MM.1S (cell line): ENCODE results near the gene MRPL17.

ENCODE experiments used
- CTCF ChIP-seq: fragments of 300-600 bp; sonication (generic); IDR thresholded peaks from 2 replicates; pipeline ENCODE4 v1.5.1; 2016; ENCODE audit warnings: antibody characterized with exemption, low read length, mixed read lengths
- EZH2 ChIP-seq: fragments of 300-600 bp; sonication (generic); optimal IDR thresholded peaks from 2 replicates; pipeline ENCODE3; 2017; ENCODE audit warnings: low read depth, mild to moderate bottlenecking, antibody characterized with exemption, low read length, mixed read lengths
- EZH2phosphoT487 ChIP-seq: fragments of 300-600 bp; sonication (generic); IDR thresholded peaks from 2 replicates; pipeline ENCODE4 v1.6.1; 2018; ENCODE audit warnings: antibody characterized with exemption, low read length

DNA sequence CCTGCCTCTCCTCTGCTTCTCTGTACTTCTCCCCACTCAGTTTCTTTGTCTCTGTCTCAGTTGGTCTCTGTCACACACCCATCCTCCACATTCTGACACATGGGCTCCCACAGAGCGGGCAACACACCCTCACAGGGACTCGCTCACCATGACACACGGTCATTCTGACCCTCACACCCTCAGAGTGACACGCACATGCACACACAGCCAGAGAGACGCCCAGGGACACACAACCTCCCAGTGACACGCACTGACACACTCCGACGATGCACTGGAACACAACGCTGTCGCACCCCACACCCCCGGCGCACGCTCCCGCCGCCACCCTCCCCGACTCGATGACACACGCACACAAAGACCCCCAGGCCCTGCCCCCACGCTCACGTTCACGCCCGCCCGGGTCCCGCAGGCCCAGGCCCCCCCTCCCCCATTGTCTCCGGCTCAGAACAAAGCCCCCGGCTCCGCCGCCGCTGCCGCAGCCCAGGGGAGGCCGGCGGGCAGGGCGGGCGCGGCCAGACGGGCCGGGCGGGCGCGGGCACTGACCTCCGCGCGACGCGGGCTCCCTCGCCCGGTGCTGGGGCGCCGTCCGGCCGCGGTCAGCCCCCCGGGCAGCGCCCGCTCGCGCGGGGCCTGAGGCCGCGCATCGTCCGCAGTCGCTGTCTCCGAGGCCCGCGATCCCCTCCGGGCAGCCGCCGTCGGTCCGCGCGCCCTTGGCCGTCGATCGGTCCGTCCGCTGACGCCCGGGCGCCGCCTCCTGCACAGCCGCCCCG, 27.9 kb downstream of the MRPL17 start:
- TF ChIP-seq CTCF (no peak), EZH2phosphoT487 (no peak), EZH2 (no peak)
